ENCODE data around the gene MCCC1. TPM values are rescaled to one million over a fixed set of nuclear protein-coding genes. Genes with fewer than 3 reads are reported as not detected.

The MCCC1 gene
- total RNA-seq (2022), result 74.7 and 87.5 TPM in 2 replicates
- percentile 89 among the genes with signal in this experiment for Bru-seq, nascent RNA
- percentile 76 among the genes with signal in this experiment for BruChase-seq, experiment 1, labeled RNA remaining after a 6-hour chase
- BruChase-seq, experiment 2, labeled RNA remaining after a 2-hour chase, result percentile 72 among the genes with signal in this experiment
- long read RNA-seq, transcript MCCC1-201 (19 exons, 2,545 nt), result major isoform, 92 of 122 reads
- long read RNA-seq, partial matches to known transcripts, result 13 of 122 reads
- long read RNA-seq, other reads (novel, unspliced or antisense), result 16 of 122 reads

- no peak for TF ChIP-seq CTCF (IDR thresholded peaks at IDR 0.05; ENCODE audit: unreplicated experiment)
- peaks cover 52% of the 10 kb centered on the region for H3K4me1 Mint-ChIP-seq (ENCODE audit: low read depth, unreplicated experiment)
- no peaks in the 10 kb centered on the region for H3K27me3 Mint-ChIP-seq (ENCODE audit: unreplicated experiment)
- no TSS peak for BruUV-seq (replicated peaks)
- no peaks in the 10 kb centered on the region for H3K9me3 Mint-ChIP-seq (ENCODE audit: low read depth, unreplicated experiment)
- peak; percentile 100 for DNase-seq
- H3K27ac Mint-ChIP-seq (ENCODE audit: unreplicated experiment), result peak within 1 kb of the TSS; percentile 96
- peak within 1 kb of the TSS; percentile 98 for H3K4me3 Mint-ChIP-seq (ENCODE audit: low read depth, unreplicated experiment)
- peaks cover 29% of the 10 kb centered on the region for H3K36me3 Mint-ChIP-seq (ENCODE audit: insufficient read depth, unreplicated experiment)
- intact Hi-C loops (cut with micrococcal nuclease; ENCODE audit: unreplicated experiment), result no loop called here
- CTCF ChIA-PET, result interaction anchor here (0.6 to 2.0 kb wide), 3 partner anchors 9 to 194 kb away, joined by 5 to 14 read pairs (median 6); no protein-coding TSS in a partner anchor
Observed at GRCh38 chr3:183099026-183099837, at the start of gene MCCC1. MCCC1 (minus strand) TSS chr3:183099496; CDS start chr3:183099440, 56 bp downstream.

DNA sequence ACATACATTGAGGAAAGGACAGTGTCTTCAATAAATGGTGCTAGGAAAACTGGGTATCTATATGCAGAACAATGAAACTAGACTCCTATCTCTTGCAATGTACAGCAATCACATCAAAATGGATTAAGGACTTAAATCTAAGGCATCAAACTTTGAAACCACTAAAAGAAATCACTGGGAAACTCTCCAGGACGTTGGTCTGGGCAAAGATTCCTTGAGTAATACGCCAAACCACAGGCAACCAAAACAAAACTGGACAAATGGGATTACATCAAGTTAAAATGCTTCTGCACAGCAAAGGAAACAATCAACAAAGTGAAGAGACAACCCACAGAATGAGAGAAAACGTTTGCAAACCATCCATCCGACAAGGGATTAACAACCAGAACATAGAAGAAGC lies 48.8 kb upstream of the MCCC1 start:
- CTCF ChIA-PET, result no interaction called here
- Mint-ChIP-seq H3K27me3 (ENCODE audit: unreplicated experiment) (peaks cover 17% of the 10 kb centered on the region), H3K36me3 (ENCODE audit: insufficient read depth, unreplicated experiment) (no peaks in the 10 kb centered on the region)

GRCh38 chr3:183144363-183144762 lies 45.1 kb upstream of the MCCC1 start:
- H3K4me1 Mint-ChIP-seq (ENCODE audit: low read depth, unreplicated experiment), result peaks cover 11% of the 10 kb centered on the region
- no peak overlapping the region for H3K27ac Mint-ChIP-seq (ENCODE audit: unreplicated experiment)
- no peaks in the 10 kb centered on the region for H3K9me3 Mint-ChIP-seq (ENCODE audit: low read depth, unreplicated experiment)
- H3K27me3 Mint-ChIP-seq (ENCODE audit: unreplicated experiment), result peaks cover 17% of the 10 kb centered on the region
- CTCF ChIA-PET, result no interaction called here
- DNase-seq, result no peak
- H3K4me3 Mint-ChIP-seq (ENCODE audit: low read depth, unreplicated experiment), result no peak overlapping the region
- no peaks in the 10 kb centered on the region for H3K36me3 Mint-ChIP-seq (ENCODE audit: insufficient read depth, unreplicated experiment)
- intact Hi-C loops (cut with micrococcal nuclease; ENCODE audit: unreplicated experiment), result no loop called here
- TF ChIP-seq CTCF (IDR thresholded peaks at IDR 0.05; ENCODE audit: unreplicated experiment), result no peak
- no TSS peak for BruUV-seq (replicated peaks)

More for the DNA sequence above, 48.8 kb upstream of the MCCC1 start:
- BruUV-seq (replicated peaks), result no TSS peak
- TF ChIP-seq CTCF (IDR thresholded peaks at IDR 0.05; ENCODE audit: unreplicated experiment), result no peak
- no peaks in the 10 kb centered on the region for H3K9me3 Mint-ChIP-seq (ENCODE audit: low read depth, unreplicated experiment)
- intact Hi-C loops (cut with micrococcal nuclease; ENCODE audit: unreplicated experiment), result no loop called here
- no peaks in the 10 kb centered on the region for H3K4me1 Mint-ChIP-seq (ENCODE audit: low read depth, unreplicated experiment)
- no peak for DNase-seq
- H3K4me3 Mint-ChIP-seq (ENCODE audit: low read depth, unreplicated experiment), result no peak overlapping the region
- H3K27ac Mint-ChIP-seq (ENCODE audit: unreplicated experiment), result no peak overlapping the region

DNA sequence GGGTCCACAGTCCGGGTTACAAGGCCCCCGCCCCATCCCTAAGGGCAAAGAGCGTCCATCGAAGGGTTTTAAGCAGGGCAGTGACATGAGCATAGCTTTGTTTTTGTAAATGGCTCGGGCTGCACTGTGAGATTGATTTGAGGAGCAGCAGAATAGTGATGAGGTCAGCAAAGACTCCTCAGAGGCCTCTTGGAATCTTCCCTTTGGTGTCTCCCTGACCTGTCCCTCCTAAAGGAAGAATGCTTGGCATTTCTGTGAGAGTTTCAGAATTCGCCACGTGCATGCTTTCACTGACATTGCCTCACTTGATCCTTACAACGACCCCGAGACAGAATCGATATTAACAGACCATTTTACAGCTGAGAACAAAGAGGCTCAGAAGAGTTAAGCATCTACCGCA lies 42.9 kb upstream of the MCCC1 start:
- CTCF ChIA-PET, result no interaction called here
- Mint-ChIP-seq H3K4me1 (ENCODE audit: low read depth, unreplicated experiment) (peaks cover 11% of the 10 kb centered on the region), H3K27ac (ENCODE audit: unreplicated experiment) (no peak overlapping the region), H3K36me3 (ENCODE audit: insufficient read depth, unreplicated experiment) (no peaks in the 10 kb centered on the region), H3K4me3 (ENCODE audit: low read depth, unreplicated experiment) (no peak overlapping the region), H3K9me3 (ENCODE audit: low read depth, unreplicated experiment) (peaks cover 6% of the 10 kb centered on the region), H3K27me3 (ENCODE audit: unreplicated experiment) (peaks cover 17% of the 10 kb centered on the region)
- DNase-seq, result peak; percentile 18
- intact Hi-C loops (cut with micrococcal nuclease; ENCODE audit: unreplicated experiment), result no loop called here
- no TSS peak for BruUV-seq (replicated peaks)
- no peak for TF ChIP-seq CTCF (IDR thresholded peaks at IDR 0.05; ENCODE audit: unreplicated experiment)

Data from Calu3 (cell line).